WTC11 (cell line): Measurements from ENCODE around the gene SLC22A7.

Experiments
- ARID4B ChIP-seq: sonication (generic); formaldehyde crosslinking; IDR thresholded peaks from 2 replicates; pipeline ENCODE4 v1.8.0; 2023; ENCODE audit warnings: missing genetic modification reagents, mild to moderate bottlenecking, borderline replicate concordance
- CBFB ChIP-seq: sonication (generic); formaldehyde crosslinking; IDR thresholded peaks from 2 replicates; pipeline ENCODE4 v1.8.1; 2022; ENCODE audit warnings: mild to moderate bottlenecking, low read depth, missing genetic modification reagents
- CREM ChIP-seq: sonication (generic); formaldehyde crosslinking; IDR thresholded peaks from 2 replicates; pipeline ENCODE4 v1.8.1; 2022; ENCODE audit warnings: mild to moderate bottlenecking, missing genetic modification reagents, moderate library complexity
- CTCF ChIP-seq: fragments of 200-600 bp; IDR thresholded peaks from 2 replicates; pipeline ENCODE4 v1.8.0; 2022; ENCODE audit warnings: antibody characterized with exemption
- IRF2 ChIP-seq: sonication (generic); formaldehyde crosslinking; IDR thresholded peaks from 2 replicates; pipeline ENCODE4 v1.8.0; 2022; ENCODE audit warnings: low read depth, missing genetic modification reagents, borderline replicate concordance
- MLX ChIP-seq: sonication (generic); formaldehyde crosslinking; IDR thresholded peaks from 2 replicates; pipeline ENCODE4 v1.8.1; 2023; ENCODE audit warnings: mild to moderate bottlenecking, missing genetic modification reagents, moderate library complexity
- NFYB ChIP-seq: sonication (generic); formaldehyde crosslinking; conservative IDR thresholded peaks from 2 replicates; pipeline ENCODE4 v1.8.0; 2022; ENCODE audit warnings: low read depth, missing genetic modification reagents
- USF2 ChIP-seq: sonication (generic); formaldehyde crosslinking; IDR thresholded peaks from 2 replicates; pipeline ENCODE4 v1.8.1; 2023; ENCODE audit warnings: mild to moderate bottlenecking, missing genetic modification reagents, moderate library complexity
- ZNF317 ChIP-seq: sonication (generic); formaldehyde crosslinking; IDR thresholded peaks from 2 replicates; pipeline ENCODE4 v1.8.1; 2023; ENCODE audit warnings: low read depth, mild to moderate bottlenecking, moderate library complexity, missing genetic modification reagents, borderline replicate concordance
- ZNF423 ChIP-seq: fragments of 250-450 bp; sonication (Bioruptor Pico); IDR thresholded peaks from 2 replicates; pipeline ENCODE4 v2.1.2; 2022; ENCODE audit warnings: mild to moderate bottlenecking, moderate library complexity
- TF ChIP-seq, protein P1 (sequence below): sonication (generic); formaldehyde crosslinking; IDR thresholded peaks from 2 replicates; pipeline ENCODE4 v1.8.0; 2022; ENCODE audit warnings: mild to moderate bottlenecking, missing genetic modification reagents
- TF ChIP-seq, protein P2 (sequence below): sonication (generic); formaldehyde crosslinking; IDR thresholded peaks from 2 replicates; pipeline ENCODE4 v1.8.0; 2022; ENCODE audit warnings: missing genetic modification reagents
- TF ChIP-seq, protein P3 (sequence below): sonication (generic); formaldehyde crosslinking; IDR thresholded peaks from 2 replicates; pipeline ENCODE4 v1.8.0; 2022; ENCODE audit warnings: mild to moderate bottlenecking, missing genetic modification reagents

GRCh38 chr6:43255408-43256054 is 42.5 kb upstream of the SLC22A7 start:
- TF ChIP-seq CTCF (no peak), CBFB (CRISPR knock-in tag) (no peak), IRF2 (CRISPR knock-in tag) (no peak), CREM (no peak), USF2 (CRISPR knock-in tag) (no peak), ARID4B (CRISPR knock-in tag) (no peak), ZNF317 (CRISPR knock-in tag) (no peak), MLX (no peak), NFYB (CRISPR knock-in tag) (no peak), ZNF423 (no peak)
- TF ChIP-seq, protein P1, sequence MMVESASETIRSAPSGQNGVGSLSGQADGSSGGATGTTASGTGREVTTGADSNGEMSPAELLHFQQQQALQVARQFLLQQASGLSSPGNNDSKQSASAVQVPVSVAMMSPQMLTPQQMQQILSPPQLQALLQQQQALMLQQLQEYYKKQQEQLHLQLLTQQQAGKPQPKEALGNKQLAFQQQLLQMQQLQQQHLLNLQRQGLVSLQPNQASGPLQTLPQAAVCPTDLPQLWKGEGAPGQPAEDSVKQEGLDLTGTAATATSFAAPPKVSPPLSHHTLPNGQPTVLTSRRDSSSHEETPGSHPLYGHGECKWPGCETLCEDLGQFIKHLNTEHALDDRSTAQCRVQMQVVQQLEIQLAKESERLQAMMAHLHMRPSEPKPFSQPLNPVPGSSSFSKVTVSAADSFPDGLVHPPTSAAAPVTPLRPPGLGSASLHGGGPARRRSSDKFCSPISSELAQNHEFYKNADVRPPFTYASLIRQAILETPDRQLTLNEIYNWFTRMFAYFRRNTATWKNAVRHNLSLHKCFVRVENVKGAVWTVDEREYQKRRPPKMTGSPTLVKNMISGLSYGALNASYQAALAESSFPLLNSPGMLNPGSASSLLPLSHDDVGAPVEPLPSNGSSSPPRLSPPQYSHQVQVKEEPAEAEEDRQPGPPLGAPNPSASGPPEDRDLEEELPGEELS, result no peak
- TF ChIP-seq, protein P2, sequence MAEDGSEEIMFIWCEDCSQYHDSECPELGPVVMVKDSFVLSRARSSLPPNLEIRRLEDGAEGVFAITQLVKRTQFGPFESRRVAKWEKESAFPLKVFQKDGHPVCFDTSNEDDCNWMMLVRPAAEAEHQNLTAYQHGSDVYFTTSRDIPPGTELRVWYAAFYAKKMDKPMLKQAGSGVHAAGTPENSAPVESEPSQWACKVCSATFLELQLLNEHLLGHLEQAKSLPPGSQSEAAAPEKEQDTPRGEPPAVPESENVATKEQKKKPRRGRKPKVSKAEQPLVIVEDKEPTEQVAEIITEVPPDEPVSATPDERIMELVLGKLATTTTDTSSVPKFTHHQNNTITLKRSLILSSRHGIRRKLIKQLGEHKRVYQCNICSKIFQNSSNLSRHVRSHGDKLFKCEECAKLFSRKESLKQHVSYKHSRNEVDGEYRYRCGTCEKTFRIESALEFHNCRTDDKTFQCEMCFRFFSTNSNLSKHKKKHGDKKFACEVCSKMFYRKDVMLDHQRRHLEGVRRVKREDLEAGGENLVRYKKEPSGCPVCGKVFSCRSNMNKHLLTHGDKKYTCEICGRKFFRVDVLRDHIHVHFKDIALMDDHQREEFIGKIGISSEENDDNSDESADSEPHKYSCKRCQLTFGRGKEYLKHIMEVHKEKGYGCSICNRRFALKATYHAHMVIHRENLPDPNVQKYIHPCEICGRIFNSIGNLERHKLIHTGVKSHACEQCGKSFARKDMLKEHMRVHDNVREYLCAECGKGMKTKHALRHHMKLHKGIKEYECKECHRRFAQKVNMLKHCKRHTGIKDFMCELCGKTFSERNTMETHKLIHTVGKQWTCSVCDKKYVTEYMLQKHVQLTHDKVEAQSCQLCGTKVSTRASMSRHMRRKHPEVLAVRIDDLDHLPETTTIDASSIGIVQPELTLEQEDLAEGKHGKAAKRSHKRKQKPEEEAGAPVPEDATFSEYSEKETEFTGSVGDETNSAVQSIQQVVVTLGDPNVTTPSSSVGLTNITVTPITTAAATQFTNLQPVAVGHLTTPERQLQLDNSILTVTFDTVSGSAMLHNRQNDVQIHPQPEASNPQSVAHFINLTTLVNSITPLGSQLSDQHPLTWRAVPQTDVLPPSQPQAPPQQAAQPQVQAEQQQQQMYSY (CRISPR knock-in tag), result no peak
- TF ChIP-seq, protein P3, sequence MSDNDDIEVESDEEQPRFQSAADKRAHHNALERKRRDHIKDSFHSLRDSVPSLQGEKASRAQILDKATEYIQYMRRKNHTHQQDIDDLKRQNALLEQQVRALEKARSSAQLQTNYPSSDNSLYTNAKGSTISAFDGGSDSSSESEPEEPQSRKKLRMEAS (CRISPR knock-in tag), result no peak
